Body of pancreas (tissue), 4 donors: ENCODE data around the gene PEPD.

ENCODE experiments used
- POLR2A ChIP-seq, 3 donors: fragments of 450-650 bp; IDR thresholded peaks; one replicate each; pipeline ENCODE4 v1.6.1; 2016; ENCODE audit warnings: antibody characterized with exemption in 3 of 3, mild to moderate bottlenecking in 2 of 3
- TF ChIP-seq, protein P1 (sequence below), 7 experiments: fragments of 450-650 bp in 4 of 7; fragments of 200-600 bp in 3 of 7; sonication (generic) in 3 of 7; IDR thresholded peaks; one replicate each; pipeline ENCODE4 v1.5.1; 2016 to 2019; ENCODE audit warnings: antibody characterized with exemption in 7 of 7

DNA sequence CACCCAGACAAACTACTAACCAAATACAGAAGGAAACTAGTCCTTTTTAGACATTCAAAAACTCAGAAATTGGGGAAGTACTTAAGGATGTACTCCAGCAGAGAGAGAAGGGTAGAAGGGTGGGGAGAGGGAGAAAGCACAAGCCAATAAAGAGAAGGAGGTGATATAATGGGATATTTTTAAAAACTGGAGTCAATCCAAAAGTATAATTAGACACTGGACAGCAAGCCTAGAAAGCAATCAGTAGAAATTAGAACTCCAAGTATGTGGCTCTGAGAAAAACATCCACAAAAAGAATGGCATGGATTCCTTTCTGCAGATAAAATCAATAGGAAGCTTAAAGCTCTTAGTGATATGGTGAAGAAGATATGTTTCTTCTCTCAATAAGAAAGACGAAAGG lies 55.8 kb downstream of the PEPD start:
- TF ChIP-seq, protein P1, sequence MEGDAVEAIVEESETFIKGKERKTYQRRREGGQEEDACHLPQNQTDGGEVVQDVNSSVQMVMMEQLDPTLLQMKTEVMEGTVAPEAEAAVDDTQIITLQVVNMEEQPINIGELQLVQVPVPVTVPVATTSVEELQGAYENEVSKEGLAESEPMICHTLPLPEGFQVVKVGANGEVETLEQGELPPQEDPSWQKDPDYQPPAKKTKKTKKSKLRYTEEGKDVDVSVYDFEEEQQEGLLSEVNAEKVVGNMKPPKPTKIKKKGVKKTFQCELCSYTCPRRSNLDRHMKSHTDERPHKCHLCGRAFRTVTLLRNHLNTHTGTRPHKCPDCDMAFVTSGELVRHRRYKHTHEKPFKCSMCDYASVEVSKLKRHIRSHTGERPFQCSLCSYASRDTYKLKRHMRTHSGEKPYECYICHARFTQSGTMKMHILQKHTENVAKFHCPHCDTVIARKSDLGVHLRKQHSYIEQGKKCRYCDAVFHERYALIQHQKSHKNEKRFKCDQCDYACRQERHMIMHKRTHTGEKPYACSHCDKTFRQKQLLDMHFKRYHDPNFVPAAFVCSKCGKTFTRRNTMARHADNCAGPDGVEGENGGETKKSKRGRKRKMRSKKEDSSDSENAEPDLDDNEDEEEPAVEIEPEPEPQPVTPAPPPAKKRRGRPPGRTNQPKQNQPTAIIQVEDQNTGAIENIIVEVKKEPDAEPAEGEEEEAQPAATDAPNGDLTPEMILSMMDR (IDR thresholded peaks at IDR 0.05), result no peak
- TF ChIP-seq POLR2A (IDR thresholded peaks at IDR 0.05), result no peak
